ENCODE data around the gene GAS6. TPM values are rescaled to one million over a fixed set of nuclear protein-coding genes. Genes with fewer than 3 reads are reported as not detected.

GAS6 gene
- total and polyA plus RNA-seq, 9 of the 15 experiments (the other 6 are each of a cell fraction or from before 2014, with no cell fraction given): 0.14 to 9.7 (median 4.7) TPM; not detected in 1

- TF ChIP-seq PPARD (CRISPR knock-in tag; IDR thresholded peaks at IDR 0.05) (no peak), SUPT5H (IDR thresholded peaks at IDR 0.05) (no peak), BRCA1 (IDR thresholded peaks at IDR 0.05) (no peak), BRCA1 (CRISPR knock-in tag; IDR thresholded peaks at IDR 0.05) (no peak), TBP (optimal IDR thresholded peaks at IDR 0.05; ENCODE audit: low read depth, low read length) (no peak), ELK1 (CRISPR knock-in tag; IDR thresholded peaks at IDR 0.05) (no peak), MXI1 (IDR thresholded peaks at IDR 0.05; ENCODE audit: low read depth, low read length) (no peak), MTA2 (IDR thresholded peaks at IDR 0.05; ENCODE audit: low read depth) (no peak), RHOXF2B (CRISPR knock-in tag; conservative IDR thresholded peaks at IDR 0.05) (no peak), HDGF (IDR thresholded peaks at IDR 0.05) (no peak)
- H3K4me2 ChIP-seq (ENCODE audit: insufficient read depth, low read length): no peak overlapping the region
- H3K9ac ChIP-seq (ENCODE audit: insufficient read depth in 1 of 2, low read depth in 2 of 2, low read length in 2 of 2): no peak overlapping the region
- DNase-seq (ENCODE audit: extremely low read depth in 1 of 4, low spot score in 3 of 4) (no peak), FAIRE-seq (no peak), ATAC-seq (no peak)
- no peaks in the 10 kb centered on the region for H3K36me3 ChIP-seq (ENCODE audit: control insufficient read depth, insufficient read depth, low read length)
- ChIA-PET CTCF (ENCODE audit: low intra/inter-chr PET ratio) (no interaction called here), POLR2A (no interaction called here)
- no peak overlapping the region for H2AFZ ChIP-seq (ENCODE audit: low read depth, low read length)
- H3K27me3 ChIP-seq (ENCODE audit: control insufficient read depth in 2 of 2, insufficient read depth in 2 of 2, low read length in 2 of 2): peaks cover 15 to 43% of the 10 kb centered on the region in 2 experiments; a peak in 4 of 5 replicates
- H3K4me3 ChIP-seq: no peak overlapping the region
- intact Hi-C loops (cut with micrococcal nuclease): no loop called here
- BruUV-seq (replicated peaks): no TSS peak
- H3K4me1 ChIP-seq (replicated peaks in 1 of 2; ENCODE audit: control insufficient read depth in 2 of 2, insufficient read depth in 2 of 2, low read length in 2 of 2): no peaks in the 10 kb centered on the region
- in situ Hi-C loops (cut with MboI): no loop called here
- H4K20me1 ChIP-seq (replicated peaks; ENCODE audit: control insufficient read depth, insufficient read depth, low read length): no peaks in the 10 kb centered on the region
- H3K27ac ChIP-seq (ENCODE audit: extremely low read depth, low read depth, low read length): no peak overlapping the region
- H3K9me3 ChIP-seq (replicated peaks; ENCODE audit: control insufficient read depth, insufficient read depth, low read depth, low read length): no peaks in the 10 kb centered on the region
- 2% methylated on average over 11 of the region's 15 CpGs for WGBS (ENCODE audit: insufficient coverage, low coverage, missing lambda C conversion rate)
- H3K9me1 ChIP-seq (ENCODE audit: control insufficient read depth, insufficient read depth, low read length): no peaks in the 10 kb centered on the region
- H3K79me2 ChIP-seq (ENCODE audit: control insufficient read depth, insufficient read depth, low read length): no peaks in the 10 kb centered on the region
These were observed 34.5 kb upstream of the GAS6 start for GRCh38 chr13:113898391-113898790.

Measured in K562 (cell line).